Measurements from ENCODE around the gene AHCTF1.

The AHCTF1 gene

GRCh38 chr1:246803883-246804282 is 127.9 kb downstream of the AHCTF1 start:
- Mint-ChIP-seq H3K4me3 (no peak overlapping the region), H3K36me3 (ENCODE audit: low read depth) (no peaks in the 10 kb centered on the region), H3K9me3 (no peaks in the 10 kb centered on the region), H3K27me3 (ENCODE audit: low read depth) (no peaks in the 10 kb centered on the region), H3K4me1 (ENCODE audit: low read depth) (no peaks in the 10 kb centered on the region), H3K27ac (no peak overlapping the region)

GRCh38 chr1:246803373-246803772 is 128.4 kb downstream of the AHCTF1 start:
- Mint-ChIP-seq H3K36me3 (ENCODE audit: low read depth) (no peaks in the 10 kb centered on the region), H3K27me3 (ENCODE audit: low read depth) (no peaks in the 10 kb centered on the region), H3K27ac (no peak overlapping the region), H3K4me1 (ENCODE audit: low read depth) (no peaks in the 10 kb centered on the region), H3K9me3 (no peaks in the 10 kb centered on the region), H3K4me3 (no peak overlapping the region)

DNA sequence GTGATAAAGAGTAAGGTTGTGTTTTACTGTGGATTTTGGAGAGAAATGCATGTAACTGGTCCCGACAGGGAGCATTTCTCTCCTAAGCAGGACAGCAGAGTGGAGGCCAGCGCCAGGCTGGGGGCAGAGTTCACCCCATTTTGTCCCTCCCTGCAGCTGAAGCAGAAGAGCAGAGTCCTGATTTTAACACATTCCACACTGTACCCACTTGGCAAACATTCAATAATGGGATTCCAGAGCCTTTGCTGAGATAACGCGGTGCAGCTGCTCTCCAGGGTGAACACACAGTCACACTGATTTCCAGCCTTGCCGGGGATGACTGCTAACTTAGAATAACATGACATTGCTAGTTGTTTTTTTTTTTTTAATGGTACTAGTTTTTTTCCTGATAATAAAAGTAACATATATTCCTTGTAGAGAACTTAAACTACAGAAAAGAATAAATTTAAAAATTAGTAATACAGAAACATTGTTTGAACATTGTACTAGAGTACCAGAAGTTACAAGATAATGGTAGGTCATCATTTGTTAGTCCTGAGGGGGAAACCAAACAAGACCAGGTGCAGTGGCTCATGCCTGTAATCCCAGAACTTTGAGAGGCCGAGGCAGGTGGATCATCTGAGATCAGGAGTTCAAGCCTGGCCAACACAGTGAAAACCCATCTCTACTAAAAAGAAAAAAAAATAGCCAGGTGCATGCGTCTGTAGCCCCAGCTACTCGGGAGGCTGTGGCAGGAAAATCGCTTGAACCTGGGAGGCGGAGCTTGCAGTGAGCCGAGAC is 130.3 kb downstream of the AHCTF1 start:
- Mint-ChIP-seq H3K27me3 (ENCODE audit: low read depth) (no peaks in the 10 kb centered on the region), H3K27ac (no peak overlapping the region), H3K4me1 (ENCODE audit: low read depth) (no peaks in the 10 kb centered on the region), H3K36me3 (ENCODE audit: low read depth) (no peaks in the 10 kb centered on the region), H3K4me3 (no peak overlapping the region), H3K9me3 (no peaks in the 10 kb centered on the region)

DNA sequence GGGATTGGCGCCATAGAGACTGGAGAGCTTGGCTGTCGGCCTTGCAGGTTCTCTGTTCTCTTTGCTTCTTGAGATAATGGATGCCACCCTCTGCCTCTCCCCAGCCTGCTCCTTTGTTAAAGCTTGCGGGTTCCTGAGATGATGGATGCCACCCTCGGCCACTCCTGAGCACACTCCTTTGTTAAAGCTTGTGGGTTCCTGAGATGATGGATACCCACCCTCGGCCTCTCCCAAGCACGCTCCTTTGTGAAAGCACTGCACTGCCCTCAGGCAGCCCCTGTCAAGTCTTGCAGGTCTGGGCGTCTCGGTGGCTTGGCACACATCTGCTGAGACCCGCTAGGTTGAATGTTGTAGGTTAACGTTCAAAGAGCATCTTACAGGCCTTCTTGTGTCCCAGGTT is 131.0 kb downstream of the AHCTF1 start:
- Mint-ChIP-seq H3K27me3 (ENCODE audit: low read depth) (no peaks in the 10 kb centered on the region), H3K9me3 (no peaks in the 10 kb centered on the region), H3K4me1 (ENCODE audit: low read depth) (no peaks in the 10 kb centered on the region), H3K4me3 (no peak overlapping the region), H3K36me3 (ENCODE audit: low read depth) (no peaks in the 10 kb centered on the region), H3K27ac (no peak overlapping the region)

DNA sequence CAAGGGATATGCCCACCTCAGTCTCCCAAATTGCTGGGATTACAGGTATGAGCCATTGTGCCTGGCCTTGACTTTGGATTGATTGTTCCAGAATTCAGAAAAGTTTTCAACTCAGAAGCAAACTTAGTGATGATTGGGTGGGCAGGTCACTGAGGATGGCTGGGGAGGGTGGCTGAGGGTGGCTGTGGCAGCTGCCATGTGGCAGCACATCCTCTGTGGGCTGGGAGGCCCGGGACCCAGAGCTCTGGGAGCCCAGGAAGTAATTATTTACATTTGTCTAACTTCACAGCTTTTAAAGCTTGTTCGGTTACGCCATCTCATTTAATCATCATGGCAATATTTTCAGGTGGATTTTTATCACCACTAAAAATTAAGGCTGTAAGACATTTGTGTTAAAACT is 131.4 kb downstream of the AHCTF1 start:
- H3K4me1 Mint-ChIP-seq (ENCODE audit: low read depth) = no peaks in the 10 kb centered on the region
- H3K4me3 Mint-ChIP-seq = no peak overlapping the region
- no peaks in the 10 kb centered on the region for H3K36me3 Mint-ChIP-seq (ENCODE audit: low read depth)
- H3K27me3 Mint-ChIP-seq (ENCODE audit: low read depth) = no peaks in the 10 kb centered on the region
- no peaks in the 10 kb centered on the region for H3K9me3 Mint-ChIP-seq
- H3K27ac Mint-ChIP-seq = no peak overlapping the region

DNA sequence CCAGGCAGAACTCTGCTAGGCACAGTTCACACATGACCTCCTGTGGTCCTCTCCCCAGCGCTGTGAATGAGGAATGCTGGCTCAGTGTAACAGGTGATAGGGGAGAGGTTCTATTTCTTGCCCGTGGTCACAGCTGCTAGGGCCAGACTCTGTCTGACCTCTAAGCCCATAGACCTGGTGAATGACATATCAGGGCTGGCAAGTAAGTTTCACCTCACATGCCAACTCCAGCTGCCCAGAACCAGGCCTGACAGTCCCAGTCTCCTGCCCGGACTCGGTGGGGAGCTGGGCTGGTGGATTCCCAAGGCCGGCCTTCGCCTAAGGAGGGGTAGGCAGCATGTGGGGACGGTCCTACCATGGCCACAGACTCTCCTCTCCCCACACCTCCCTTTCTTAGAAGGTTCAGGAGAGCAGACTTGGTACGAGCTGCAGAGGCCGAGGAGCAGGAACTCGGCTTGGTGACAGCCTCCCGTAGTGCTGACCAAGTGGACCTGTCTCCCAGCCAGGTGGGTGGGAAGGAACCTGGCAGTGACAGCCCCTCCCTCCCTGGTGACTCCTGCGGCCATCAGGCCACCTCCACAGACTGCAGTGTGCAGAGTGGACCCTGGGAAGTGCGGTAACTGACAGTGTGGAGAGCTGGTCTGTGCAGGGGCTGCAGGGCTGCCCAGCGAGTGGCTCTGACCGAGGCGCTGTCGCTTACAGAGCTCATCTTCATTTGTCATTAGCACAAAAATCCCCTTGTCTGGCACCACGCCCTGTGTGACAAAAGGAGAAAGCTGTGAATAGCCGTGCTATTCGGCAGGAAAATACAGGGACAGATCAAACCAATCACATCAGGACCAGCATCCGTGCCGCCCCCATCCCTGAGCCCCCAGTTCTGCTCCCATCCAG is 132.9 kb downstream of the AHCTF1 start:
- Mint-ChIP-seq H3K4me1 (ENCODE audit: low read depth) (no peaks in the 10 kb centered on the region), H3K9me3 (no peaks in the 10 kb centered on the region), H3K27ac (no peak overlapping the region), H3K4me3 (no peak overlapping the region), H3K36me3 (ENCODE audit: low read depth) (no peaks in the 10 kb centered on the region), H3K27me3 (ENCODE audit: low read depth) (no peaks in the 10 kb centered on the region)

GRCh38 chr1:246798107-246798506 is 133.6 kb downstream of the AHCTF1 start:
- no peak overlapping the region for H3K4me3 Mint-ChIP-seq
- H3K4me1 Mint-ChIP-seq (ENCODE audit: low read depth) = no peaks in the 10 kb centered on the region
- no peaks in the 10 kb centered on the region for H3K9me3 Mint-ChIP-seq
- H3K36me3 Mint-ChIP-seq (ENCODE audit: low read depth) = no peaks in the 10 kb centered on the region
- H3K27ac Mint-ChIP-seq = no peak overlapping the region
- H3K27me3 Mint-ChIP-seq (ENCODE audit: low read depth) = no peaks in the 10 kb centered on the region

- H3K27ac Mint-ChIP-seq = no peak overlapping the region
- no peak overlapping the region for H3K4me3 Mint-ChIP-seq
- H3K9me3 Mint-ChIP-seq = no peaks in the 10 kb centered on the region
- no peaks in the 10 kb centered on the region for H3K27me3 Mint-ChIP-seq (ENCODE audit: low read depth)
- no peaks in the 10 kb centered on the region for H3K36me3 Mint-ChIP-seq (ENCODE audit: low read depth)
- H3K4me1 Mint-ChIP-seq (ENCODE audit: low read depth) = no peaks in the 10 kb centered on the region
Observed at GRCh38 chr1:246797597-246797996, 134.2 kb downstream of the AHCTF1 start.

DNA sequence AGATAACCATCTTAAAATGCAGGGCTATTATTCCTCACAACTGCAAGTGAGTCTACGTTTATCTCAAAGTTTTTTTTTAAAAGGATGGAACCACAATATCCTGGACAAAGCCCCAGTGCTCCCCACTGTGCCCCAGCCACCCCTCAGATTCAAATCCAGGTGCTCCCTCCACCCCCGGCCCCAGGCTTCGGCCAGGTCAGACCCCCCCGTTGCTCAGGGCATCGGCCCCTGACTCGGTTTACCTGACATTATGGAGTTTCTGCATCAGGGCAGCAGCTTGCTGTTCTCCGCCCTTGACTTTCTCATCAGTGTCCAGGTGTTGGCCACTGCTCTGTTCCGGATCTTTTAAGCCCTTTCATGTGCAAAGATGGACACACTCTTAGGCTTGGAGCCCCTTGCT is 134.6 kb downstream of the AHCTF1 start:
- Mint-ChIP-seq H3K4me3 (no peak overlapping the region), H3K4me1 (ENCODE audit: low read depth) (no peaks in the 10 kb centered on the region), H3K27ac (no peak overlapping the region), H3K36me3 (ENCODE audit: low read depth) (no peaks in the 10 kb centered on the region), H3K27me3 (ENCODE audit: low read depth) (no peaks in the 10 kb centered on the region), H3K9me3 (no peaks in the 10 kb centered on the region)

DNA sequence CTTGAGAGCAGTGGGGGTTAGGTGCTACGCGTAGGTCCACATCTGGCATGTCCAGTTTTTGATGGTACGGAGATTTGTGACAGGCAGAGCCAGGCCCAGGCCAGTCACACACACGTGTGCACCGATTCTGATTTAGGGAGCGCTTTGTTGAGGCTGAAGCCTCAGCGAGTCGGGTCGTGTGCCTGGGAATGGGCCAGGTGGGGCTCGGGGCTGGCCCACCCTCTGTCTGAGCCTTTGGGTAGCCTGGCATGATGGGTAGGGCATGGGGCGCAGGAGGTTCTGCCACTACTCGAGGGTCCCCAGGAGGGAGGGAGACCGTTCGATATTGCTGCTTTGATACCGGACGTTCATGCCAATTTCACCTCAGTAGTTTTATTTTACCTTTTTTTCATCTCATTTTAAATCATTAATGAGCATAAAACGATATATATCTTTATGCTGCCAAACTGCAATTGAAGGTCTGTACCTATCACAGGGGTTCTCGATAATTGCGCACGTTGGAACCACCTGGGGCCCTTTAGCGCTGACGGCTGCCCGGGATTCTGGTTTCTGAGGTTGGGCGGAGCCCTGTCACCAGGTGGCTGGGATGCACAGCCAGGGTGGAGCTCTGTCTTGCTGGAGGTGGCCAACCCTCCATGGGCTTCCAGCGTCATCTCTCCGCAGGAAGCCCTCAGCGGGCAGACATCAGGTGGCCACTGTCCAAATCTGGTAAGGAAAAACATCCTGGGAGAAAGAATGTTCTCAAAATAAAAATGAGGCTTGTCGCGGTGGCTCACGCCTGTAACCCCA is 135.6 kb downstream of the AHCTF1 start:
- Mint-ChIP-seq H3K4me1 (ENCODE audit: low read depth) (no peaks in the 10 kb centered on the region), H3K9me3 (no peaks in the 10 kb centered on the region), H3K27me3 (ENCODE audit: low read depth) (no peaks in the 10 kb centered on the region), H3K27ac (no peak overlapping the region), H3K4me3 (no peak overlapping the region), H3K36me3 (ENCODE audit: low read depth) (no peaks in the 10 kb centered on the region)

DNA sequence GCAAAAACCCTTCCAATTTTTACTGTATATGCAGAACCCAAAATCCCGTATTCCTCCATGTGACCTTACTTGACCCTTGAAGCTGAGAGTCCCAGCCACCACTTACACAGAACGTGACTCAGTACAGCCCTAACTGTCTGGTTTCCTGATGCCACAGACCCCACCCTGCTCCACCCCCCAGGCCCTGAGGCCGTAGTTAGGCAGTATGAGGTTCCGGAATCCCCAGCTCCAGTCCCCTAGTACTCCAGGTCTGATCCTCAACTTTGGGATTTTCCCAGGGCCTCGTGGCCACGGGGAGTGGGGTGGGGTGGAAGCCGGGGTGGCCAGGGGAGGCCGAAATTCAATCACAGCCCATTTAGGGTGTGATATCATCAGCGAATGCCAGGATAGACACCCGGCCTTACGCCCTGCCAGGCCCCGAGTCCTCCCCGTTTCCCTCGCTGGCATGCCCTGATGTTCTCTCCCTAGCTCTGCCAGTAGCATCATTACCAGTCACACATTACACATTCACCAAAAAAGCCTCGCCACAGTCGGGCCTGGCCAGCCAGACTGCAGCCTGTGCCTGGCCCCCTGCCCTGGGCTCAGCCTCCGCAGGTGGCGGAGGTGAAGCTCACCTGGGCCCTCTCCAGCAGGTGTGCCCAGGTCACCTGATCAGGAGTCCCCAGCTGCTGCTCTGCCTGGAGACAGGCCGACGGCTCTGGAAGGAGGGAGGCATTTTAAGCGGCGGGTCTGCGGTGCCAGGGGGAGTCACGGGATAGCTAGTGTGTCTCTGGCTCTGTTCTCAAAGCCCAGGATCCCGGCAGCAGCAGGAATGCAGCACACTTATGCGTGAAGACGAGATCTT is 136.7 kb downstream of the AHCTF1 start:
- Mint-ChIP-seq H3K27ac (no peak overlapping the region), H3K36me3 (ENCODE audit: low read depth) (no peaks in the 10 kb centered on the region), H3K4me1 (ENCODE audit: low read depth) (no peaks in the 10 kb centered on the region), H3K9me3 (no peaks in the 10 kb centered on the region), H3K4me3 (no peak overlapping the region), H3K27me3 (ENCODE audit: low read depth) (no peaks in the 10 kb centered on the region)

DNA sequence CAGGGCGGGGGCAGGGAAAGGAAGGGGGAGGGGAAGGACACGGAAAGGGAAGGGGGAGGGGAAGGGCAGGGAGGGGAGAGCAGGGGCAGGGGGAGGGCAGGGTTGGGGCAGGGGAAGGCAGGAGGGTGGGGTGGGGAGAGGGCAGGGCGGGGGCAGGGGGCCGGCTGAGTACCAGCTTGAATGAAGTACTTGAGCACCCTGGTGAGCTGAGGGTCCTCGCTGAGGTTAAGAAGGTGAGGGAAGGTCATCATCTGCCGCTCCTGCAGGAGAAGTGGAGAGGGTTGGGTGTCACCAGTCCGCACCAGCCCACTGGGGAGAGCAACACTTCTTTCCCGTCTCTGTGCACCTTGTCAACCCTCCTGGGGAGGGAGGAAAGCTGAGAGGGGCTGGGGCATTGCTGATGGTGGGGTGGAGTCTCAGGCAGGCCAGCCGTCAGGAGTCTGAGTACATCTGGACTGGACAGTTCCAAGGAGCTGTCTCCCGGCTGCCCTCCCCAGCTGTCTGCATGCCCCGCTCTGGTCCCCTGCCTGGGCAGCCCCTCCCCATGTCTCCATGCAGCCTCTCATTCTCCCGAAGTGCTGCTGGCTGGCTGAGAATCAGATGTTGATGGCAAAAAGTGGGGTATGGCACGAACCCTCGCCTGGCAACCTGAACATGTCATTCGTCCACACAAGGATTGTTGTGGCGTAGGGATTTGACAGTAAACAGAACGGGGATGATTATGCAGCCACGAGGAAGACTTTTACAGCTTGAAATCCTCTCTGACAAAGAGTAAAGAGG is 137.5 kb downstream of the AHCTF1 start:
- Mint-ChIP-seq H3K4me1 (ENCODE audit: low read depth) (no peaks in the 10 kb centered on the region), H3K4me3 (no peak overlapping the region), H3K27me3 (ENCODE audit: low read depth) (no peaks in the 10 kb centered on the region)

DNA sequence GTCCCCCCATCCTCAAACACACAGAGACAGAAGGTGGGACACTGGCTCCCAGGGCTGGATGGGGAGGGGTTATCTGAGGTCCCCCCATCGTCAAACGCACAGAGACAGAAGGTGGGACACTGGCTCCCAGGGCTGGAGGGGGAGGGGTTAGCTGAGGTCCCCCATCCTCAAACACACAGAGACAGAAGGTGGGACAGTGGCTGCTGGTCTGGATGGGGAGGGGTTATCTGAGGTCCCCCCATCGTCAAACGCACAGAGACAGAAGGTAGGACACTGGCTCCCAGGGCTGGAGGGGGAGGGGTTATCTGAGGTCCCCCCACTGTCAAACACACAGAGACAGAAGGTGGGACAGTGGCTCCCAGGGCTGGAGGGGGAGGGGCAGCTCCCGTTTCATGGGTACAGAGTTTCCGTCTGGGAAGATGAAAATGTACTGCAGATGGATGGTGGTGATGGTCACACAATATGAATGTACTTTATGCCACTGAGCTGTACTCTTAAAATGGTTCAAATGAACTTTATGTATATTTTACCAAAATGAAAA is 138.3 kb downstream of the AHCTF1 start:
- Mint-ChIP-seq H3K4me1 (ENCODE audit: low read depth) (no peaks in the 10 kb centered on the region), H3K27ac (no peak overlapping the region), H3K36me3 (ENCODE audit: low read depth) (no peaks in the 10 kb centered on the region), H3K27me3 (ENCODE audit: low read depth) (no peaks in the 10 kb centered on the region), H3K9me3 (no peaks in the 10 kb centered on the region), H3K4me3 (no peak overlapping the region)

More for the DNA sequence above, 137.5 kb downstream of the AHCTF1 start:
- H3K27ac Mint-ChIP-seq = no peak overlapping the region
- no peaks in the 10 kb centered on the region for H3K36me3 Mint-ChIP-seq (ENCODE audit: low read depth)
- no peaks in the 10 kb centered on the region for H3K9me3 Mint-ChIP-seq
